HCT116 (cell line): ENCODE data around the gene SIN3B. TPM values are rescaled to one million over a fixed set of nuclear protein-coding genes. Genes with fewer than 3 reads are reported as not detected.

Experiments used
- ATAC-seq: fragments of 200-7000 bp; cut with Tn5 transposase; 2 replicates; pipeline ENCODE4 v1.9.1; 2020; ENCODE audit warnings: mild to moderate bottlenecking, moderate library complexity
- BruUV-seq: library from RNA; stranded (reverse); fragments of 400-500 nt; replicated peaks from 2 replicates; lab custom pipeline; 2021; lab: Mats Ljungman, UMichigan
- CTCF ChIA-PET: fragments of 300-600 bp; sonication (Branson Sonifier 250); formaldehyde crosslinking; loops from one replicate; lab custom pipeline; 2021; ENCODE audit warnings: antibody characterized with exemption; lab: Charles Lee
- POLR2A ChIA-PET: fragments of 300-600, 350-600 bp; sonication (Branson Sonifier 250); formaldehyde crosslinking; loops from one replicate; lab custom pipeline; 2021; ENCODE audit warnings: antibody characterized with exemption; lab: Charles Lee
- RAD21 ChIA-PET, 2 experiments: fragments of 300-600 bp; sonication (Branson Sonifier 250); formaldehyde crosslinking; loops; one replicate each; lab custom pipeline; 2023; ENCODE audit warnings: low total read pairs in 2 of 2; ENCODE audit not compliant: uncharacterized antibody in 2 of 2, unreplicated experiment in 2 of 2, low non-redundant PET in 1 of 2; lab: Charles Lee
- DNase-seq: peaks from one replicate; pipeline ENCODE4 v3.0.0-alpha.2; 2010; ENCODE audit warnings: low read depth, low spot score
- H2AFZ ChIP-seq: fragments of 200-600 bp; shearing (Covaris generic), sonication (generic); 2 replicates; pipeline ENCODE4 v1.6.1; 2017; ENCODE audit warnings: low read depth, mixed run types, mixed read lengths, antibody characterized with exemption, low read length; ENCODE audit not compliant: poor library complexity, severe bottlenecking
- H3K27ac ChIP-seq: 2 replicates; pipeline ENCODE4 v1.5.1; 2012; ENCODE audit warnings: low read depth, low read length
- H3K27me3 ChIP-seq: fragments of 200-600 bp; sonication (generic); 2 replicates; pipeline ENCODE4 v1.6.1; 2016; ENCODE audit warnings: mixed run types, low read length, mixed read lengths; ENCODE audit not compliant: insufficient read depth
- H3K36me3 ChIP-seq, 2 experiments: fragments of 200-500 bp in 1 of 2; fragments of 200-600 bp in 1 of 2; sonication (Bioruptor generic) in 1 of 2; sonication (generic) in 1 of 2; 2 replicates each; pipeline versions ENCODE4 v1.5.1 to v1.6.1; 2014 to 2016; ENCODE audit warnings: low read length in 2 of 2, inconsistent platforms in 1 of 2, mixed read lengths in 1 of 2, mixed run types in 1 of 2; ENCODE audit not compliant: insufficient read depth in 2 of 2, control insufficient read depth in 1 of 2
- H3K4me1 ChIP-seq, 2 experiments: fragments of 200-600 bp in 1 of 2; sonication (generic) in 1 of 2; 2 replicates each; pipeline versions ENCODE4 v1.5.1 to v1.6.1; 2012 to 2017; ENCODE audit warnings: low read length in 2 of 2, inconsistent platforms in 1 of 2, mild to moderate bottlenecking in 1 of 2, mixed read lengths in 1 of 2, mixed run types in 1 of 2, moderate library complexity in 1 of 2; ENCODE audit not compliant: insufficient read depth in 2 of 2, control insufficient read depth in 1 of 2
- H3K4me2 ChIP-seq: fragments of 200-600 bp; sonication (generic); 2 replicates; pipeline ENCODE4 v1.6.1; 2017; ENCODE audit warnings: mixed run types, low read length, mixed read lengths
- H3K4me3 ChIP-seq, 2 experiments: fragments of 200-600 bp in 1 of 2; sonication (generic) in 1 of 2; replicated peaks in 1 of 2; 2 replicates each; pipeline ENCODE4 v1.5.1; 2011 to 2016; ENCODE audit warnings: low read length in 2 of 2, control low read depth in 1 of 2, low read depth in 1 of 2, mild to moderate bottlenecking in 1 of 2, mixed read lengths in 1 of 2, mixed run types in 1 of 2
- H3K79me2 ChIP-seq: fragments of 200-600 bp; sonication (generic); 2 replicates; pipeline ENCODE4 v1.6.1; 2017; ENCODE audit warnings: mild to moderate bottlenecking, mixed run types, low read length, moderate library complexity, mixed read lengths; ENCODE audit not compliant: insufficient read depth
- H3K9ac ChIP-seq: fragments of 200-600 bp; sonication (generic); 2 replicates; pipeline ENCODE4 v1.6.1; 2016; ENCODE audit warnings: low read length, mixed read lengths
- H3K9me2 ChIP-seq: fragments of 200-600 bp; sonication (generic), shearing (Covaris generic); 2 replicates; pipeline ENCODE4 v1.6.1; 2017; ENCODE audit warnings: mixed run types, mild to moderate bottlenecking, moderate library complexity; ENCODE audit not compliant: insufficient read depth
- H3K9me3 ChIP-seq, 2 experiments: fragments of 200-500 bp in 1 of 2; fragments of 200-600 bp in 1 of 2; sonication (Bioruptor generic) in 1 of 2; sonication (generic) in 1 of 2; 2 replicates each; pipeline ENCODE4 v1.6.1; 2014 to 2017; ENCODE audit warnings: low read length in 2 of 2, mixed read lengths in 2 of 2, inconsistent platforms in 1 of 2, low read depth in 1 of 2, mild to moderate bottlenecking in 1 of 2, mixed run types in 1 of 2, moderate library complexity in 1 of 2; ENCODE audit not compliant: control insufficient read depth in 1 of 2, insufficient read depth in 1 of 2
- H4K20me1 ChIP-seq: fragments of 200-600 bp; sonication (generic), shearing (Covaris generic); 2 replicates; pipeline ENCODE4 v1.6.1; 2017; ENCODE audit warnings: mixed run types, mild to moderate bottlenecking, moderate library complexity; ENCODE audit not compliant: insufficient read depth
- CBX3 ChIP-seq: IDR thresholded peaks from 2 replicates; pipeline ENCODE4 v1.6.1; 2012; ENCODE audit warnings: low read depth
- EGR1 ChIP-seq: IDR thresholded peaks from 2 replicates; pipeline ENCODE4 v1.6.1; 2012; ENCODE audit warnings: low read depth
- ELF1 ChIP-seq: IDR thresholded peaks from 2 replicates; pipeline ENCODE4 v1.6.1; 2012; ENCODE audit warnings: low read depth, borderline replicate concordance
- EZH2 ChIP-seq: fragments of 200-600 bp; sonication (generic); IDR thresholded peaks from 2 replicates; pipeline ENCODE4 v1.6.1; 2017; ENCODE audit warnings: antibody characterized with exemption, mixed run types
- MAX ChIP-seq: IDR thresholded peaks from 2 replicates; pipeline ENCODE4 v1.6.1; 2012
- RAD21 ChIP-seq: IDR thresholded peaks from 2 replicates; pipeline ENCODE4 v1.6.1; 2012; ENCODE audit warnings: low read depth, mild to moderate bottlenecking
- TCF7L2 ChIP-seq: IDR thresholded peaks from 2 replicates; pipeline ENCODE4 v1.7.0; 2011; ENCODE audit warnings: borderline replicate concordance, inconsistent platforms; ENCODE audit not compliant: insufficient read depth, insufficient read length; ENCODE audit errors: extremely low read depth
- ZBTB33 ChIP-seq: IDR thresholded peaks from 2 replicates; pipeline ENCODE4 v1.6.1; 2011; ENCODE audit warnings: mild to moderate bottlenecking, low read length, moderate library complexity; ENCODE audit not compliant: insufficient replicate concordance; ENCODE audit errors: extremely low read depth
- ZNF274 ChIP-seq: fragments of 200-500 bp; sonication (Bioruptor generic); IDR thresholded peaks from 2 replicates; pipeline ENCODE4 v1.6.1; 2014; ENCODE audit warnings: mild to moderate bottlenecking, low read depth, low read length, inconsistent platforms
- intact Hi-C: fragments of 100-400 bp; cut with micrococcal nuclease; formaldehyde crosslinking; loops from 2 replicates; pipeline ENCODE4 v1.10.0; 2022
- total RNA-seq: library from RNA; stranded (reverse); gene quantifications from one replicate; pipeline ENCODE4 v1.2.1, GENCODE V29; 2021; ENCODE audit not compliant: unreplicated experiment
- TF ChIP-seq, protein P1 (sequence below), 3 experiments: fragments of 200-600 bp in 1 of 3; sonication (generic) in 1 of 3; IDR thresholded peaks in 2 of 3; conservative IDR thresholded peaks in 1 of 3; 2 replicates each; pipeline ENCODE4 v1.5.1; 2012 to 2017; ENCODE audit warnings: low read depth in 2 of 3, low read length in 2 of 3, antibody characterized with exemption in 1 of 3, borderline replicate concordance in 1 of 3, control low read depth in 1 of 3, mild to moderate bottlenecking in 1 of 3, mixed read lengths in 1 of 3, mixed run types in 1 of 3, moderate library complexity in 1 of 3; ENCODE audit not compliant: insufficient read depth in 1 of 3
- TF ChIP-seq, protein P2 (sequence below): IDR thresholded peaks from 2 replicates; pipeline ENCODE4 v1.6.1; 2012

SIN3B gene
- total RNA-seq, 1 experiment from 2014 or later = 59.9 TPM

DNA sequence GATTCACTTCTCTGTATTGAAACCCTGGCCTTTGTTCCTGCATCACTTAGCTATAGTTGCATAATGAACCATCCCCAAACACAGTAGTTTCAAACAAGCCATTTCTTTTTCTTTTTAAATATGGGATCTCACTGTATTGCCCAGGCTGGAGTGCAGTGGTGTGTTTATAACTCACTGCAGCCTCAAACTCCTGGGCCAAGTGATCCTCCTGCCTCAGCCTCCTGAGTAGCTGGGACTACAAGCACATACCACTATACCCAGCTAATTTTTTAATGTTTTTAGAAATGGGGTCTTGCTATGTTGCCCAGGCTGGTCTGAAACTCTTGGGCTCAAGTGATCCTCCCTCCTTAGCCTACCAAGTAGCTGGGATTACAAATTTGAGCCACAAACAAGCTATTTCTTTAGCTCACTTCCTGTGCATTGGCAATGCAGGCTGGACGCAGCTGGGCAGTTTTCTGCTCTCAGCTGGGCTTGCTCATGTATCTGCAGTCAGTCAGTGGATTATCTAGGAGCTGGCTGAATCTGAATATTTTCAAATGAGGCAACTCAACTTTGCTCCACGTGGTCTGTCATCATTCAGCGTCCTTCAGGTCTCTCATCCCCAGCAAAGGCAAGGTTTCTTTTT lies 49.5 kb upstream of the SIN3B start:
- TF ChIP-seq ZBTB33 = no peak
- no peak overlapping the region for H3K9ac ChIP-seq
- H3K79me2 ChIP-seq = no peaks in the 10 kb centered on the region
- POLR2A ChIA-PET = no interaction called here
- no peak overlapping the region for H3K4me3 ChIP-seq
- H3K27me3 ChIP-seq = no peaks in the 10 kb centered on the region
- ATAC-seq = no peak
- no peak overlapping the region for H3K27ac ChIP-seq
- intact Hi-C loops = loop anchor here (1.0 to 5.0 kb wide), 3 partner anchors 120 to 503 kb away; partner anchors contain the start of gene ANKLE1
- H3K4me2 ChIP-seq = no peak overlapping the region
- no peaks in the 10 kb centered on the region for H3K4me1 ChIP-seq
- H3K36me3 ChIP-seq = no peaks in the 10 kb centered on the region
- no TSS peak for BruUV-seq
- H2AFZ ChIP-seq = no peak overlapping the region
- CTCF ChIA-PET = interaction anchor here (0.6 to 1.7 kb wide), 6 partner anchors 16 to 529 kb away, joined by 3 to 10 read pairs (median 4); no protein-coding TSS in a partner anchor
- RAD21 ChIA-PET = interaction anchor here in 1 of 2 experiments (1.2 kb wide), 1 partner anchor 273 kb away, joined by 4 read pairs; no protein-coding TSS in a partner anchor
- no peaks in the 10 kb centered on the region for H3K9me3 ChIP-seq
- no peaks in the 10 kb centered on the region for H3K9me2 ChIP-seq
- DNase-seq = no peak
- H4K20me1 ChIP-seq = no peaks in the 10 kb centered on the region; the same call in 1 of the 2 replicates

DNA sequence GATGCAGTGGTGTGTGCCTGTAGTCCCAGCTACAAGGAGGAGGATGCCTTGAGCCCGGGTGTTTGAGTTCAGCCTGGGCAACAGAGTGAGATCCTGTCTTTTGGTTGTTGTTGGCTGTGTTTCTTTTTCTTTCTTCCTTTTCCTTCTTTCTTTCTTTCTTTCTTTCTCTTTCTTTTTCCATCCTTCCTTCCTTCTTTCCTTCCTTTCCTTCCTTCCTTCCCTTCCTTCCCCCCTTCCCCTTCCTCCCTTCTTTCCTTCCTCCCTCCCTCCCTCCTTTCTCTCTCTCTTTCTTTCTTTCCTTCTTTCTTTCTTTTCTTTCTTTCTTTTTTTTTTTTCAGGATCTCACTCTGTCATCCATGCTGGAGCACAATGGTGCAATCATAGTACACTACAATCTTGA lies 46.5 kb upstream of the SIN3B start:
- Histone ChIP-seq H3K4me2 (no peak overlapping the region), H3K27ac (no peak overlapping the region), H3K36me3 (no peaks in the 10 kb centered on the region), H3K79me2 (no peaks in the 10 kb centered on the region), H3K9ac (no peak overlapping the region), H3K4me3 (no peak overlapping the region), H3K4me1 (no peaks in the 10 kb centered on the region), H3K27me3 (no peaks in the 10 kb centered on the region), H4K20me1 (no peaks in the 10 kb centered on the region; the same call in 1 of the 2 replicates), H3K9me2 (no peaks in the 10 kb centered on the region), H3K9me3 (no peaks in the 10 kb centered on the region), H2AFZ (no peak overlapping the region)
- intact Hi-C loops = no loop called here
- DNase-seq (no peak), ATAC-seq (no peak)
- BruUV-seq = no TSS peak
- ChIA-PET POLR2A (no interaction called here), CTCF (no interaction called here), RAD21 (interaction anchor here in 1 of 2 experiments (0.7 kb wide), 1 partner anchor 169 kb away, joined by 3 read pairs; no protein-coding TSS in a partner anchor)
- no peak for TF ChIP-seq TCF7L2
- TF ChIP-seq, protein P1, sequence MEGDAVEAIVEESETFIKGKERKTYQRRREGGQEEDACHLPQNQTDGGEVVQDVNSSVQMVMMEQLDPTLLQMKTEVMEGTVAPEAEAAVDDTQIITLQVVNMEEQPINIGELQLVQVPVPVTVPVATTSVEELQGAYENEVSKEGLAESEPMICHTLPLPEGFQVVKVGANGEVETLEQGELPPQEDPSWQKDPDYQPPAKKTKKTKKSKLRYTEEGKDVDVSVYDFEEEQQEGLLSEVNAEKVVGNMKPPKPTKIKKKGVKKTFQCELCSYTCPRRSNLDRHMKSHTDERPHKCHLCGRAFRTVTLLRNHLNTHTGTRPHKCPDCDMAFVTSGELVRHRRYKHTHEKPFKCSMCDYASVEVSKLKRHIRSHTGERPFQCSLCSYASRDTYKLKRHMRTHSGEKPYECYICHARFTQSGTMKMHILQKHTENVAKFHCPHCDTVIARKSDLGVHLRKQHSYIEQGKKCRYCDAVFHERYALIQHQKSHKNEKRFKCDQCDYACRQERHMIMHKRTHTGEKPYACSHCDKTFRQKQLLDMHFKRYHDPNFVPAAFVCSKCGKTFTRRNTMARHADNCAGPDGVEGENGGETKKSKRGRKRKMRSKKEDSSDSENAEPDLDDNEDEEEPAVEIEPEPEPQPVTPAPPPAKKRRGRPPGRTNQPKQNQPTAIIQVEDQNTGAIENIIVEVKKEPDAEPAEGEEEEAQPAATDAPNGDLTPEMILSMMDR (IDR thresholded peaks at IDR 0.05 in 2 of 3, conservative IDR thresholded peaks at IDR 0.05 in 1 of 3; ENCODE audit: borderline replicate concordance in 1 of 3, insufficient read depth in 1 of 3, low read depth in 2 of 3, low read length in 2 of 3) = no peak
- no peak for TF ChIP-seq EZH2
- TF ChIP-seq CBX3 = no peak
- TF ChIP-seq RAD21 = no peak
- no peak for TF ChIP-seq ELF1
- TF ChIP-seq, protein P2, sequence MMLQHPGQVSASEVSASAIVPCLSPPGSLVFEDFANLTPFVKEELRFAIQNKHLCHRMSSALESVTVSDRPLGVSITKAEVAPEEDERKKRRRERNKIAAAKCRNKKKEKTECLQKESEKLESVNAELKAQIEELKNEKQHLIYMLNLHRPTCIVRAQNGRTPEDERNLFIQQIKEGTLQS = no peak
- TF ChIP-seq EGR1 = no peak
- TF ChIP-seq MAX = no peak
- no peak for TF ChIP-seq ZNF274
